DOHH2 (cell line): ENCODE data around the gene TCHH.

ENCODE experiments used
- CTCF ChIP-seq: fragments of 200-600 bp; sonication (generic); IDR thresholded peaks from one replicate; pipeline ENCODE4 v1.5.1; 2014; ENCODE audit warnings: antibody characterized with exemption, mild to moderate bottlenecking, low read depth, low read length; ENCODE audit not compliant: poor library complexity, severe bottlenecking
- EZH2phosphoT487 ChIP-seq: fragments of 200-600 bp; sonication (generic); IDR thresholded peaks from 2 replicates; pipeline ENCODE4 v1.6.1; 2017; ENCODE audit warnings: borderline replicate concordance, mild to moderate bottlenecking, antibody characterized with exemption, low read length, moderate library complexity, mixed read lengths

- no peak for TF ChIP-seq CTCF
- TF ChIP-seq EZH2phosphoT487, result no peak
Observed at GRCh38 chr1:152145769-152146168, 30.5 kb upstream of the TCHH start.
